GM12891 (cell line): Measurements from ENCODE around the gene GPSM1.

Experiments
- POLR2A ChIP-seq: IDR thresholded peaks from 2 replicates; pipeline ENCODE4 v1.6.1; 2011; ENCODE audit warnings: low read depth, low read length, control low read depth
- POLR2AphosphoS5 ChIP-seq: IDR thresholded peaks from 2 replicates; pipeline ENCODE4 v1.6.1; 2011; ENCODE audit warnings: low read depth, low read length, control low read depth
- SPI1 ChIP-seq: IDR thresholded peaks from 2 replicates; pipeline ENCODE4 v1.6.1; 2011; ENCODE audit warnings: low read depth, low read length, control low read depth
- TAF1 ChIP-seq: IDR thresholded peaks from 2 replicates; pipeline ENCODE4 v1.6.1; 2011; ENCODE audit warnings: low read depth, low read length, control low read depth

DNA sequence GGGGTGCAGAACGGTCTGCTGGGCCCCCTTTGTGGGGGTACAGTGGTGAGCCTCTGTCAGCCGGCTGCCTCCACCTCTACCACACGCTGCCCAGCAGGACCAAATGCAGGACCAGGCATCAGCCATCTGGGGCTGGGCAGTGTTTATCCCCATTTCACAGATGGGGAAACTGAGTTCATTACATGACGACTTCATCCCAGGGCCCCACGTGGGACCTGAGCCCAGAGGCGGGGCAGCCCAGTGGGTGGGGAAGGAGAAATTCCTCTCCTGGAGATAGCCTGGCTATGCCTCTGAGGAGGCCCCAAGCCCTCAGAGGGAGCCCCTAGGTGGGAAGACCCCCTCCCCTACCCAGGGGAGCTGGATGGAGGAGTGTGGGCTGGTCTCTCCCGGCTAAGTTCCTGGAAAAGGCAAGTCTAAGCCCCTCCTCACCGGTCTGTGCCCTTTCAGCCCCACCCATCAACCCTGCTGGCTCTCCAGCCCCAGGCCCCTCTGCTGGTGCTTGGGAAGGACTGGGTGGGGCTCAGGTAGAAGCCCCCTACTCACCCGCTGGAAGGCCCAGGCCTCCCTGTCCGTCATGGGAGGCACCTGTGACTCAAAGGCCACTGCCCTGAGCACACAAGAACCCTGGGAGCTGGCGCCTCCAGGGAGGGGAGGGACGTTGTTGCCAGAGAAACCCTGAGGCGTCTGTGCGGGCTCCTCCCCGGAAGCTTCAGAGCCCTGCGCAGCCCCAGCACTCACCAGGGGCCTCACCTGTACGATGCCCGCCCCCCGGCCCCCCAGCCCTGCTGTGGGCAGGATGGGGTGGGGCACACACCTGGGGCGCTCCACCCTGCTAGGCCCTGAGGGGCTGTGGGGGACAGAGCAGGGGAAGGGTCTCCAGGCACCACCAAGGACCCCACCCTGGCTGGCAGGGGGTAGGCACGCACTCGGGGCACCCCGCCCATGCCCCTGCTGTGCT, 16.0 kb upstream of the GPSM1 start:
- TF ChIP-seq TAF1 (no peak), POLR2A (no peak), POLR2AphosphoS5 (no peak), SPI1 (no peak)
